Breast epithelium (tissue), 4 donors: ENCODE measurements around the gene MKNK1. TPM values are rescaled to one million over a fixed set of nuclear protein-coding genes. Genes with fewer than 3 reads are reported as not detected.
A peak's percentile ranks its signal among the peaks of the same experiment; 100 is the strongest.

Experiments used
- DNase-seq, 2 donors: peaks; one replicate each; pipeline ENCODE4 v3.0.0-alpha.2; 2019; ENCODE audit warnings: low spot score in 2 of 2
- H3K27ac ChIP-seq, 2 donors: fragments of 200-600 bp; sonication (generic) in 1 of 2; one replicate each; pipeline ENCODE4 v1.5.1; 2016 to 2019; ENCODE audit warnings: mild to moderate bottlenecking in 1 of 2
- H3K27me3 ChIP-seq, 2 donors: fragments of 200-600 bp; sonication (generic) in 1 of 2; one replicate each; pipeline versions ENCODE4 v1.5.1 to v1.6.0; 2017 to 2019; ENCODE audit warnings: control low read depth in 1 of 2, mild to moderate bottlenecking in 1 of 2
- H3K36me3 ChIP-seq: fragments of 200-600 bp; one replicate; pipeline ENCODE4 v1.5.1; 2019
- H3K4me1 ChIP-seq, 2 donors: fragments of 200-600 bp; sonication (generic); one replicate each; pipeline ENCODE4 v1.5.1; 2016 to 2019; ENCODE audit warnings: control low read depth in 1 of 2
- H3K4me3 ChIP-seq, 3 donors: fragments of 200-600 bp; sonication (generic); 1 replicate in 2 of 3; 2 replicates in 1 of 3; pipeline ENCODE4 v1.5.1; 2016 to 2019; ENCODE audit warnings: mild to moderate bottlenecking in 3 of 3, moderate library complexity in 2 of 3
- H3K9me3 ChIP-seq, 2 donors: fragments of 200-600 bp; sonication (generic) in 1 of 2; one replicate each; pipeline ENCODE4 v1.5.1; 2016 to 2019; ENCODE audit warnings: control low read depth in 1 of 2
- CTCF ChIP-seq, 3 donors: fragments of 450-650 bp; IDR thresholded peaks; one replicate each; pipeline ENCODE4 v1.5.1; 2016 to 2017; ENCODE audit warnings: antibody characterized with exemption in 3 of 3, mild to moderate bottlenecking in 3 of 3, moderate library complexity in 3 of 3
- POLR2A ChIP-seq: fragments of 450-650 bp; IDR thresholded peaks from one replicate; pipeline ENCODE4 v1.6.1; 2016; ENCODE audit warnings: antibody characterized with exemption, mild to moderate bottlenecking, moderate library complexity
- POLR2AphosphoS5 ChIP-seq, 3 donors: sonication (generic); formaldehyde crosslinking; IDR thresholded peaks; one replicate each; pipeline ENCODE4 v1.6.1; 2017; ENCODE audit warnings: antibody characterized with exemption in 3 of 3
- intact Hi-C: fragments of 100-400 bp; cut with DNase I; formaldehyde crosslinking; loops from one replicate; pipeline ENCODE4 v1.15.1; 2023; ENCODE audit warnings: low total_unique reads
- total RNA-seq, 3 donors: library from RNA; depleted of rRNA; stranded (reverse); fragments of >200 nt; gene quantifications; one replicate each; pipeline ENCODE4 v1.1.0, GENCODE V29; 2016

The MKNK1 gene
- total RNA-seq, 3 donors from 2014 or later, result 34.7 to 51.5 (median 47.2) TPM

DNA sequence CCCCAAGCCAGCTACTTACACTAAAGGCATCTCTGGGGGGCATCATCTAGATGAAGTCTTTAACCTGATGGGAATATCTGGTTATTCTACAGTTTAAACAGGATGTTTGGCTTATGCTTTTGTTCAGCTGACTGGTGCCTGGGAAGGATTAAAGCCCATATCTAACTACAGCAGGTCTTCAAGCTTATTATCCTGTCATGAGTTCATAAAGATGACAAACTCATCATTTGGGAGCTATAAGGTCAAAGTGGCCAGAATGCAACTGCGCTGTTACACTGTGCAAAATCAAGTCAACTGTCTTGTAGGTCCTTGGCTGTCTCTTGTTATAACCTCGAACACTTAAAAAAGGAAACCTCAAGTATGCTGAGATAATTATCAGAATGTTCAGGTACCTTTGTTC is 31.1 kb upstream of the MKNK1 start:
- intact Hi-C loops, result no loop called here
- no peak for DNase-seq
- Histone ChIP-seq H3K27me3 (no peaks in the 10 kb centered on the region), H3K9me3 (no peaks in the 10 kb centered on the region), H3K27ac (no peak overlapping the region), H3K4me3 (no peak overlapping the region), H3K36me3 (no peaks in the 10 kb centered on the region), H3K4me1 (no peaks in the 10 kb centered on the region)
- TF ChIP-seq CTCF (IDR thresholded peaks at IDR 0.05) (no peak), POLR2AphosphoS5 (IDR thresholded peaks at IDR 0.05) (no peak), POLR2A (no peak)

DNA sequence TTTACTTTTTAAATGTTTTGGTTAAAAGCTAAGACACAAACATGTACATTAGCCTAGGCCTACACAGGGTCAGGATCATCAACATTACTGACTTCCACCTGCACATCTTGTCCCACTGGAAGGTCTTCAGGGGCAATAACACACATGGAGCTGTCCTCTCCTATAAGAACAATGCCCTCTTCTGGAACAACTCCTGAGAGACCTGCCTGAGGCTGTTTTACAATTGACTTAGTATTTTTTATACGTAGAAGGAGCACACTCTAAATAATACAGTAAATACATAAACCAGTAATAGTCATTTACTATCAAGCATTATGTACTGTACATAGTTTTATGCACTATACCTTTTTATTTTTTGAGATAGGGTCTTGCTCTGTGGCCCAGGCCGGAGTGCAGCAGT is 26.7 kb upstream of the MKNK1 start:
- intact Hi-C loops, result no loop called here
- no peak overlapping the region for H3K27ac ChIP-seq
- no peaks in the 10 kb centered on the region for H3K27me3 ChIP-seq
- TF ChIP-seq POLR2AphosphoS5 (IDR thresholded peaks at IDR 0.05) (no peak), CTCF (IDR thresholded peaks at IDR 0.05) (no peak), POLR2A (no peak)
- H3K9me3 ChIP-seq, result no peaks in the 10 kb centered on the region
- H3K4me1 ChIP-seq, result no peaks in the 10 kb centered on the region
- H3K4me3 ChIP-seq, result no peak overlapping the region
- no peaks in the 10 kb centered on the region for H3K36me3 ChIP-seq
- DNase-seq, result no peak

DNA sequence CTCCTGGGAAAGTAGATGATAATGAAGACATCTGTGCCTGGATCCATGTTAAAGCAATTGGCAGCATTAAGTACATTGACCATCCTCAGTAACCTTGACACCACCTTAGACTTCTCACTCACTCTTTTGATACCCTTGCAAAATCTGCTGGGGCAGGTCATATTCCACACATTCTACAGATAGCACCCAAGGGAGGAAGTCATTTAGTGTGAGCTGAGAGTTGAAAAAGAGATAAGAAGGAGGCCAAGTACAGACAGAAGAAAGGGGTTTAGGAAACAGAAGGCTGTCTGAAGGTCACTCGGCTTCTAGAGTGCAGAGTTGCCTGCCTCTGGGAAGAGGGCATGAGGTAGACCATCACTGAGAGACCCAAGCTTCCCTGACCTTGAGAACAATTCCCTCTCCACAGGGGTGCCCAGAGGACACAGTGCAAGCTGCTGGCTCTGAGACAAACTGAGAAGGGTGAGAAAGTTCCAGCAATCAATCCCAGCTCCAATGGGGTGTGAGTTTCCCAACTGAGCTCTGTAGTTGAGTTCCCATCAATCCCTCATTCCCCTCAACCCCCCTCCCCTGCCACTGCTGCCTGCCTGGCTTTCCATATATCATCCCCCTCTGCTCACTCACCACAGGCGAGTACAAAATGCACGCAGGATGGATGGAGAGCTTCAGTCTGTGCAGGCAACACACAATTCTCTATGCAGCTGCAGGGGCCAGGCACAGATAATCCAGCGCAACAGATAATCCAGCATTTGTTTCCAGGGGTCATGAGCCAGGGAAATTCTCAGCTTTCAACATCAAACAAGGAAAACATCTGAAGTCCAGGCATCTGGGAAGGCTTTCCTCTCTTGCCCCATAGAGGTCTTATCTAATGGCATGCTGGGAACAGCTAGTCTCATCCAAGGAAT is 19.9 kb upstream of the MKNK1 start:
- TF ChIP-seq POLR2A, result no peak
- TF ChIP-seq CTCF (IDR thresholded peaks at IDR 0.05), result no peak
- TF ChIP-seq POLR2AphosphoS5 (IDR thresholded peaks at IDR 0.05), result no peak
- Histone ChIP-seq H3K4me1 (no peaks in the 10 kb centered on the region), H3K36me3 (no peaks in the 10 kb centered on the region), H3K9me3 (no peaks in the 10 kb centered on the region), H3K27ac (no peak overlapping the region), H3K27me3 (no peaks in the 10 kb centered on the region), H3K4me3 (no peak overlapping the region)
- DNase-seq, result no peak
- intact Hi-C loops, result no loop called here

DNA sequence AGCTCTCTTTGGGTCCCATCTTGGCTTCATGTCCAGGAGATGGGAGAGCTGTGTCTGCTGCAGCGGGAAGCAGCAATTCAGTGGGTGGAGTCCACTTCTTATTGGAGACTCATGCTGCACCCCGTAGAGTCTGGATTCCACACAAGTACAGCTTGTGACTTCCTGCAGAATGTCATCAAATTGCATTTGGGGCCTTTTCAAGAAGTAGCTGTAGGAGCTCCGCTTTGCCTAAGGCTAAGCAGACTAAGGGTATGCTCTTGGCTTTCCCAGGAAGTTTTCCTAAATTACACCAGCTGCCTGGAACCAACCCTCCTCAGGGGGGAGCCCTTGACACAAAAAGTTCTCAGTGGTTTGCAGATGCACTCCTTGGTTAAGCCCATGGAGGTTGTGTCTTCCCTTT is 18.3 kb upstream of the MKNK1 start:
- Histone ChIP-seq H3K27me3 (no peaks in the 10 kb centered on the region), H3K9me3 (no peaks in the 10 kb centered on the region), H3K4me1 (no peaks in the 10 kb centered on the region), H3K36me3 (no peaks in the 10 kb centered on the region), H3K27ac (no peak overlapping the region), H3K4me3 (no peak overlapping the region)
- no peak for DNase-seq
- TF ChIP-seq POLR2A (no peak), POLR2AphosphoS5 (IDR thresholded peaks at IDR 0.05) (no peak), CTCF (IDR thresholded peaks at IDR 0.05) (peak in 2 of 3 donors; percentile 22 to 35)
- intact Hi-C loops, result no loop called here

- Histone ChIP-seq H3K9me3 (no peaks in the 10 kb centered on the region), H3K4me1 (no peaks in the 10 kb centered on the region), H3K27ac (no peak overlapping the region), H3K36me3 (no peaks in the 10 kb centered on the region), H3K27me3 (no peaks in the 10 kb centered on the region), H3K4me3 (no peak overlapping the region)
- no peak for DNase-seq
- TF ChIP-seq CTCF (IDR thresholded peaks at IDR 0.05) (no peak), POLR2AphosphoS5 (IDR thresholded peaks at IDR 0.05) (no peak), POLR2A (no peak)
- intact Hi-C loops, result no loop called here
Measured at GRCh38 chr1:46621930-46622329, 17.9 kb upstream of the MKNK1 start.
